Fibroblast of villous mesenchyme (primary cell): ENCODE data around the gene DLGAP1. TPM values are rescaled to one million over a fixed set of nuclear protein-coding genes. Genes with fewer than 3 reads are reported as not detected.

Experiments used
- DNase-seq: peaks from one replicate; pipeline ENCODE4 v3.0.0-alpha.2; 2010; ENCODE audit warnings: low read depth
- H3K4me3 ChIP-seq: 2 replicates; pipeline ENCODE4 v1.5.1; 2011; ENCODE audit warnings: low read depth, mild to moderate bottlenecking, low read length
- total RNA-seq: library from RNA; depleted of rRNA; stranded (reverse); fragments of >200 nt; gene quantifications from 2 replicates; pipeline ENCODE4 v1.2.3, GENCODE V29; 2012
- TF ChIP-seq, protein P1 (sequence below): IDR thresholded peaks from 2 replicates; pipeline ENCODE4 v1.5.1; 2012; ENCODE audit warnings: low read depth, mild to moderate bottlenecking, low read length; ENCODE audit not compliant: insufficient read depth

Gene DLGAP1
- total RNA-seq, 1 donor, result 0.86 TPM

DNA sequence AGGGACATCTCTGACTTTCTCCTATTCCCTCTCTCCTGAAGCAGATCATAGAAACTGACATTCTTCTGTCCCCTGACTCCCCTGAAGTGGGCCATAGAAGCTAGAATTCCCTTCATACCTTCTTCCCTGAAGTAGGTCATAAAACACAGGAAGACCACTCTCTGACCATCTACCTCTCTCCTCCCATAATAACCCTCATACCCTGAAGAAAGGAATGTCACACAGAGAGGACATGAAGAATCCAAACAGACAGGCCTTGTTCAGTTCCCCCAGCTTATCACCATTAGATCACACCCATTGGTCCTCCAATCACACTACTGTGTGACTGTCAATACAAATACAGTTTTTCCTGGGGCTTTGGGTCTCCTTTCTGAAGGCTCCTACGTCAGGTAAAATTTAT, 347.1 kb downstream of the DLGAP1 start:
- DNase-seq, result no peak
- H3K4me3 ChIP-seq, result no peak overlapping the region
- TF ChIP-seq, protein P1, sequence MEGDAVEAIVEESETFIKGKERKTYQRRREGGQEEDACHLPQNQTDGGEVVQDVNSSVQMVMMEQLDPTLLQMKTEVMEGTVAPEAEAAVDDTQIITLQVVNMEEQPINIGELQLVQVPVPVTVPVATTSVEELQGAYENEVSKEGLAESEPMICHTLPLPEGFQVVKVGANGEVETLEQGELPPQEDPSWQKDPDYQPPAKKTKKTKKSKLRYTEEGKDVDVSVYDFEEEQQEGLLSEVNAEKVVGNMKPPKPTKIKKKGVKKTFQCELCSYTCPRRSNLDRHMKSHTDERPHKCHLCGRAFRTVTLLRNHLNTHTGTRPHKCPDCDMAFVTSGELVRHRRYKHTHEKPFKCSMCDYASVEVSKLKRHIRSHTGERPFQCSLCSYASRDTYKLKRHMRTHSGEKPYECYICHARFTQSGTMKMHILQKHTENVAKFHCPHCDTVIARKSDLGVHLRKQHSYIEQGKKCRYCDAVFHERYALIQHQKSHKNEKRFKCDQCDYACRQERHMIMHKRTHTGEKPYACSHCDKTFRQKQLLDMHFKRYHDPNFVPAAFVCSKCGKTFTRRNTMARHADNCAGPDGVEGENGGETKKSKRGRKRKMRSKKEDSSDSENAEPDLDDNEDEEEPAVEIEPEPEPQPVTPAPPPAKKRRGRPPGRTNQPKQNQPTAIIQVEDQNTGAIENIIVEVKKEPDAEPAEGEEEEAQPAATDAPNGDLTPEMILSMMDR, result no peak

DNA sequence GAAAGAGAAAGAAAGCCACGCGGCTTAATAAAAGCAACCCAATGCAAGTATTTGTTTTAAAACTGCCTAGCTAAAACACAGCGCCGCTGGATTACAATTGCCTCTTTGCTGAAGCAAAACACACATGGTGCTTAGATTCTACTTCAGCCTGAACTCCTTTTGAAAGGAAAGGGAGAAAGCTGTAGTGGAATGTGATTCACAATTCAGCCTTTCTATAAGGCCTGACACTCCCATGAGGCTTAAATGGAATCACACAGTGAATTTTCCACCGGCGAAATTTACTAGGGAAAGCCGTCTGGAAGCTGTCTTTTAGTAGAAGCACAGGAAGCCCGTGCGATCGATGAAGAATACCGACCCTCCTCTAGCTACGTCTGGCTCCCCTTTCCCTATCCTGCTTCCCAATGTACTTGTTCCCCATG, 348.0 kb downstream of the DLGAP1 start:
- no peak for DNase-seq
- no peak overlapping the region for H3K4me3 ChIP-seq
- TF ChIP-seq, protein P1, result no peak

DNA sequence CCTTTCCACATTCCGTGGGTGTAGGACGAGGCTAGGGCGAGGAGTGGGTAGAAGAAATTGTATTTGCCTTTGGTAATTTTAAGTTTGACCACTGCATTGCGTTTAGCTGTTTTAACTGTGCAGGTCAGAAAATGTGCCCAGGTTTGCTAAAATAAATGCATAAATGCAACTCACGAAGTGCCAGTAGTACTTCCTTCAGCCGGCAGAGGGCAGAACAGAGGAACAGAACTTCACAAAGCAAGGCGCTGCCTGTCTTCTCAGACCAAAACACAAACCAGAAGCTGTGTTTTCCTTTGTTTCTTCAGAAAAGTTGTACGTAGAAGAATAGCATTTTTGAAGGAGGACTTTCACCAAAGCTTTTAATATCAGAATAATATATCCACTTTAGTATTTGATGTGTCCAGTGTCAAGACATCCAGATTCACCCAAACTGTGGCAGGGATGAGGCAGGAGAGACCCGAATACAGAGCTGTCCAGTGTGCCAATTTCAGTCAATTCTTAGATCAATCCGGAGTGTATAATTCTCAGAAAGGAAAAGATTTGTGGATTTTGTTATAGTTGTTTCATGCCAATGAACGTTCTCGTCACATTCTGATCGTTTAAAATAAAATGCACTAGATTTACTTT, 348.6 kb downstream of the DLGAP1 start:
- TF ChIP-seq, protein P1, result peak; percentile 71
- peak; percentile 44 for DNase-seq
- H3K4me3 ChIP-seq, result no peak overlapping the region

DNA sequence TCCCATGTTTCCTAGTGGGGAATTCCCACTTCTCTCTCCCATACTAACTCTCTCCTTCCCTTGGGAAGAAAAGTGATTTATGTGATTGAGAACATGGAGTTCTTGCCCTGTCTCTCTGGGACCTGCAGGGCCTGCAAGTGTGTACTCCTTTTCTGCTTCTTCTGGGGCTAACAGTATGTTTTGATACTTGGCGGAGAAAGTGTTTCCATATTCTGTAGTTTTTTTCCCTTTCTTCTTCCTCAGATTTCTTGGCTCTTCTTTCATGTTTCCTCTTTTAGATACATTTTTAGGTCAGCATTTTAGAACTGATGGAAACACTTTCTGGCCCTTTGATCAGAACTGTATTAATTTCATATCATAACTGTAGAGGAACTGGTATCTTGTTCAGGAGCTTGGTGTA, 352.2 kb downstream of the DLGAP1 start:
- no peak for DNase-seq
- TF ChIP-seq, protein P1, result no peak

DNA sequence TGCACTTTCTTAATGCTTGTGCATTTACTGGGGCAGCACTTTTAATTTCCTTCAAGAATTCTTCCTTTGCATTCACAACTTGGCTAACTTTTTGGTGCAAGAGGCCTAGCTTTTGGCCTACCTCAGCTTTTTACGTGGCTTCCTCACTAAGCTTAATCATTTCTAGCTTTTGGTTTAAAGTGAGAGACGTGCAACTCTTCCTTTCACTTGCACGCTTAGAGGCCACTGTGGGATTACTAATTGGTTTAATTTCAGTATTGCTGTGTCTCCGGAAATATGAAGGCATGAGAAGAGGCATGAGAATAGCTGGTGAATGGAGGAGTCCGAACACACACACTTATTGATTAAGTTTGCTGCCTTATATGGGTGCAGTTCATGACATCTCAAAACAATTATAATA, 354.1 kb downstream of the DLGAP1 start:
- TF ChIP-seq, protein P1, result no peak
- no peak for DNase-seq
- no peak overlapping the region for H3K4me3 ChIP-seq

More for the DNA sequence above, 352.2 kb downstream of the DLGAP1 start:
- no peak overlapping the region for H3K4me3 ChIP-seq

DNA sequence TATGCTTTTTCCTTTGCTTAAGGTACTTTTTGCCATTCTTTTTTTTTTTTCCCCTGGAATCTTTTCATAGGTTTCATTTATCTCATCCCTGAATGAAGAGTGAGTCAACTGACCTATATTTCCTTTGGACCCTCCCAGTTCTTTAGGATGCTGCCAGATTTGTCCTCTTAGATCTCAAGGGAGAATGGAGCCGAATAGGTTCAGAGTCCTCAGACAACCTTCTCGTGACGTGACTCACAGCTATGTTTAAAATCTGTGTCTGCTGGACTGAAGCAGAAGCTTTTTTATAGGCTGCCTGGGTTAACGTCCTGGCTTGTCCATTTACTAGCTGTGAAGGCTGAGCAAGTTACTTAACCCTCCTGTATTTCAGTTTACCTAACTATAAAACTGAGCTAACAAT, 358.6 kb downstream of the DLGAP1 start:
- TF ChIP-seq, protein P1, result no peak
- DNase-seq, result no peak
- no peak overlapping the region for H3K4me3 ChIP-seq

DNA sequence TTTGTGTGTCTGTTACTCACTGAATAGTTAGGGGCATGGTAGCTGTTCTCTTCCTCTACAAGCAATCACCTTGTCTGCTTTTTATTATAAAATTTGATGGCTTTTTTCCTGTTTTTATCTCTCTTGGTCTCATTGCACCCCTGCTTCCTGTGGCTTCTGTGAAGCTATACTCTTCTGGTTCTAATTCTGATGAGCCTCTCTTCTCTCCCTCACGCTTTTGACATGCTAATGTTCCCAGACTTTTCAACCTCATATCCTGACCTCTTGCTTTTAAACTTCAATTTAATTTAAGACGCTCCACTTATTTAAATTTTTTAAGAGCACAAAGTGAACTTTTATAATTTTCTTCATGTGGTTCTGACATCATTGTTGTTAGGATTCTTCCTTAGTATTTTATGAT, 361.4 kb downstream of the DLGAP1 start:
- TF ChIP-seq, protein P1, result no peak
- H3K4me3 ChIP-seq, result no peak overlapping the region
- no peak for DNase-seq
